Measurements from ENCODE around the gene PRKCB.

DNA sequence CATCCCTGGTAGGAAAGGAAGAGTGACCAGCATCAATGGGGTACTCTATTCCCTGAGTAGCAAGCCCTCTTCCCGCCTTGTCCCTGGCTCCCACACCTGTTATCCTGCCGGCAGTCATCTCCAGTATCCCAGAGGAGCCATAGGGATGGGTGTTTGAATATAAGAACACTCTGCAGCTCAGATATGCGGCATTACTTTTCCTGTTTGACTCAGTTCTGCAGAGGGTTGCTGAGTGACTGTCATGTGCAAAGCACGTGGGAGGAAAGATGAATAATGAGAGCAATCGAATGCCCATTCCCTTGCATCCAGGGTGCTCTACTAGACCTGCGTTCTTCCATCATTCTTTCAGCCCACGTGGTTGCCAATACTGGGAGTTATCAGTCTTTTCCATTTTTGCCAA, 115.1 kb downstream of the PRKCB start:
- TF ChIP-seq, protein P1, sequence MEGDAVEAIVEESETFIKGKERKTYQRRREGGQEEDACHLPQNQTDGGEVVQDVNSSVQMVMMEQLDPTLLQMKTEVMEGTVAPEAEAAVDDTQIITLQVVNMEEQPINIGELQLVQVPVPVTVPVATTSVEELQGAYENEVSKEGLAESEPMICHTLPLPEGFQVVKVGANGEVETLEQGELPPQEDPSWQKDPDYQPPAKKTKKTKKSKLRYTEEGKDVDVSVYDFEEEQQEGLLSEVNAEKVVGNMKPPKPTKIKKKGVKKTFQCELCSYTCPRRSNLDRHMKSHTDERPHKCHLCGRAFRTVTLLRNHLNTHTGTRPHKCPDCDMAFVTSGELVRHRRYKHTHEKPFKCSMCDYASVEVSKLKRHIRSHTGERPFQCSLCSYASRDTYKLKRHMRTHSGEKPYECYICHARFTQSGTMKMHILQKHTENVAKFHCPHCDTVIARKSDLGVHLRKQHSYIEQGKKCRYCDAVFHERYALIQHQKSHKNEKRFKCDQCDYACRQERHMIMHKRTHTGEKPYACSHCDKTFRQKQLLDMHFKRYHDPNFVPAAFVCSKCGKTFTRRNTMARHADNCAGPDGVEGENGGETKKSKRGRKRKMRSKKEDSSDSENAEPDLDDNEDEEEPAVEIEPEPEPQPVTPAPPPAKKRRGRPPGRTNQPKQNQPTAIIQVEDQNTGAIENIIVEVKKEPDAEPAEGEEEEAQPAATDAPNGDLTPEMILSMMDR (conservative IDR thresholded peaks at IDR 0.05 in 1 of 2, IDR thresholded peaks at IDR 0.05 in 1 of 2; ENCODE audit: extremely low read depth in 1 of 2, insufficient read depth in 1 of 2, low read depth in 1 of 2, low read length in 2 of 2), result no peak
- TF ChIP-seq EZH2 (IDR thresholded peaks at IDR 0.05; ENCODE audit: borderline replicate concordance, low read length), result no peak
